HCT116 (cell line): ENCODE results near the gene NAALADL2. TPM values are rescaled to one million over a fixed set of nuclear protein-coding genes. Genes with fewer than 3 reads are reported as not detected.

Experiments
- ATAC-seq: fragments of 200-7000 bp; cut with Tn5 transposase; 2 replicates; pipeline ENCODE4 v1.9.1; 2020; ENCODE audit warnings: mild to moderate bottlenecking, moderate library complexity
- BruUV-seq: library from RNA; stranded (reverse); fragments of 400-500 nt; replicated peaks from 2 replicates; lab custom pipeline; 2021; lab: Mats Ljungman, UMichigan
- CTCF ChIA-PET: fragments of 300-600 bp; sonication (Branson Sonifier 250); formaldehyde crosslinking; loops from one replicate; lab custom pipeline; 2021; ENCODE audit warnings: antibody characterized with exemption; lab: Charles Lee
- POLR2A ChIA-PET: fragments of 300-600, 350-600 bp; sonication (Branson Sonifier 250); formaldehyde crosslinking; loops from one replicate; lab custom pipeline; 2021; ENCODE audit warnings: antibody characterized with exemption; lab: Charles Lee
- RAD21 ChIA-PET, 2 experiments: fragments of 300-600 bp; sonication (Branson Sonifier 250); formaldehyde crosslinking; loops; one replicate each; lab custom pipeline; 2023; ENCODE audit warnings: low total read pairs in 2 of 2; ENCODE audit not compliant: uncharacterized antibody in 2 of 2, unreplicated experiment in 2 of 2, low non-redundant PET in 1 of 2; lab: Charles Lee
- DNase-seq: peaks from one replicate; pipeline ENCODE4 v3.0.0-alpha.2; 2010; ENCODE audit warnings: low read depth, low spot score
- H2AFZ ChIP-seq: fragments of 200-600 bp; shearing (Covaris generic), sonication (generic); 2 replicates; pipeline ENCODE4 v1.6.1; 2017; ENCODE audit warnings: low read depth, mixed run types, mixed read lengths, antibody characterized with exemption, low read length; ENCODE audit not compliant: poor library complexity, severe bottlenecking
- H3K27ac ChIP-seq: 2 replicates; pipeline ENCODE4 v1.5.1; 2012; ENCODE audit warnings: low read depth, low read length
- H3K27me3 ChIP-seq: fragments of 200-600 bp; sonication (generic); 2 replicates; pipeline ENCODE4 v1.6.1; 2016; ENCODE audit warnings: mixed run types, low read length, mixed read lengths; ENCODE audit not compliant: insufficient read depth
- H3K36me3 ChIP-seq, 2 experiments: fragments of 200-500 bp in 1 of 2; fragments of 200-600 bp in 1 of 2; sonication (Bioruptor generic) in 1 of 2; sonication (generic) in 1 of 2; 2 replicates each; pipeline versions ENCODE4 v1.5.1 to v1.6.1; 2014 to 2016; ENCODE audit warnings: low read length in 2 of 2, inconsistent platforms in 1 of 2, mixed read lengths in 1 of 2, mixed run types in 1 of 2; ENCODE audit not compliant: insufficient read depth in 2 of 2, control insufficient read depth in 1 of 2
- H3K4me1 ChIP-seq, 2 experiments: fragments of 200-600 bp in 1 of 2; sonication (generic) in 1 of 2; 2 replicates each; pipeline versions ENCODE4 v1.5.1 to v1.6.1; 2012 to 2017; ENCODE audit warnings: low read length in 2 of 2, inconsistent platforms in 1 of 2, mild to moderate bottlenecking in 1 of 2, mixed read lengths in 1 of 2, mixed run types in 1 of 2, moderate library complexity in 1 of 2; ENCODE audit not compliant: insufficient read depth in 2 of 2, control insufficient read depth in 1 of 2
- H3K4me2 ChIP-seq: fragments of 200-600 bp; sonication (generic); 2 replicates; pipeline ENCODE4 v1.6.1; 2017; ENCODE audit warnings: mixed run types, low read length, mixed read lengths
- H3K4me3 ChIP-seq, 2 experiments: fragments of 200-600 bp in 1 of 2; sonication (generic) in 1 of 2; replicated peaks in 1 of 2; 2 replicates each; pipeline ENCODE4 v1.5.1; 2011 to 2016; ENCODE audit warnings: low read length in 2 of 2, control low read depth in 1 of 2, low read depth in 1 of 2, mild to moderate bottlenecking in 1 of 2, mixed read lengths in 1 of 2, mixed run types in 1 of 2
- H3K79me2 ChIP-seq: fragments of 200-600 bp; sonication (generic); 2 replicates; pipeline ENCODE4 v1.6.1; 2017; ENCODE audit warnings: mild to moderate bottlenecking, mixed run types, low read length, moderate library complexity, mixed read lengths; ENCODE audit not compliant: insufficient read depth
- H3K9ac ChIP-seq: fragments of 200-600 bp; sonication (generic); 2 replicates; pipeline ENCODE4 v1.6.1; 2016; ENCODE audit warnings: low read length, mixed read lengths
- H3K9me2 ChIP-seq: fragments of 200-600 bp; sonication (generic), shearing (Covaris generic); 2 replicates; pipeline ENCODE4 v1.6.1; 2017; ENCODE audit warnings: mixed run types, mild to moderate bottlenecking, moderate library complexity; ENCODE audit not compliant: insufficient read depth
- H3K9me3 ChIP-seq, 2 experiments: fragments of 200-500 bp in 1 of 2; fragments of 200-600 bp in 1 of 2; sonication (Bioruptor generic) in 1 of 2; sonication (generic) in 1 of 2; 2 replicates each; pipeline ENCODE4 v1.6.1; 2014 to 2017; ENCODE audit warnings: low read length in 2 of 2, mixed read lengths in 2 of 2, inconsistent platforms in 1 of 2, low read depth in 1 of 2, mild to moderate bottlenecking in 1 of 2, mixed run types in 1 of 2, moderate library complexity in 1 of 2; ENCODE audit not compliant: control insufficient read depth in 1 of 2, insufficient read depth in 1 of 2
- H4K20me1 ChIP-seq: fragments of 200-600 bp; sonication (generic), shearing (Covaris generic); 2 replicates; pipeline ENCODE4 v1.6.1; 2017; ENCODE audit warnings: mixed run types, mild to moderate bottlenecking, moderate library complexity; ENCODE audit not compliant: insufficient read depth
- ATF3 ChIP-seq: IDR thresholded peaks from 2 replicates; pipeline ENCODE4 v1.6.1; 2012
- CEBPB ChIP-seq: IDR thresholded peaks from 2 replicates; pipeline ENCODE4 v1.6.1; 2012; ENCODE audit warnings: low read depth
- CTCF ChIP-seq, 3 experiments: fragments of 200-600 bp in 1 of 3; sonication (generic) in 1 of 3; IDR thresholded peaks in 2 of 3; conservative IDR thresholded peaks in 1 of 3; 2 replicates each; pipeline ENCODE4 v1.5.1; 2012 to 2017; ENCODE audit warnings: low read depth in 2 of 3, low read length in 2 of 3, antibody characterized with exemption in 1 of 3, borderline replicate concordance in 1 of 3, control low read depth in 1 of 3, mild to moderate bottlenecking in 1 of 3, mixed read lengths in 1 of 3, mixed run types in 1 of 3, moderate library complexity in 1 of 3; ENCODE audit not compliant: insufficient read depth in 1 of 3
- EGR1 ChIP-seq: IDR thresholded peaks from 2 replicates; pipeline ENCODE4 v1.6.1; 2012; ENCODE audit warnings: low read depth
- ELF1 ChIP-seq: IDR thresholded peaks from 2 replicates; pipeline ENCODE4 v1.6.1; 2012; ENCODE audit warnings: low read depth, borderline replicate concordance
- EZH2 ChIP-seq: fragments of 200-600 bp; sonication (generic); IDR thresholded peaks from 2 replicates; pipeline ENCODE4 v1.6.1; 2017; ENCODE audit warnings: antibody characterized with exemption, mixed run types
- EZH2phosphoT487 ChIP-seq: fragments of 200-600 bp; IDR thresholded peaks from 2 replicates; pipeline ENCODE4 v1.6.1; 2018; ENCODE audit warnings: antibody characterized with exemption, borderline replicate concordance
- FOSL1 ChIP-seq: IDR thresholded peaks from 2 replicates; pipeline ENCODE4 v1.6.1; 2012; ENCODE audit warnings: low read depth
- JUND ChIP-seq: IDR thresholded peaks from 2 replicates; pipeline ENCODE4 v1.6.1; 2012
- MAX ChIP-seq: IDR thresholded peaks from 2 replicates; pipeline ENCODE4 v1.6.1; 2012
- POLR2A ChIP-seq: IDR thresholded peaks from 2 replicates; pipeline ENCODE4 v1.7.0; 2011; ENCODE audit warnings: borderline replicate concordance; ENCODE audit not compliant: insufficient read depth, insufficient read length; ENCODE audit errors: extremely low read depth
- RAD21 ChIP-seq: IDR thresholded peaks from 2 replicates; pipeline ENCODE4 v1.6.1; 2012; ENCODE audit warnings: low read depth, mild to moderate bottlenecking
- SIN3A ChIP-seq: IDR thresholded peaks from 2 replicates; pipeline ENCODE4 v1.6.1; 2012; ENCODE audit warnings: low read depth
- SP1 ChIP-seq: IDR thresholded peaks from 2 replicates; pipeline ENCODE4 v1.6.1; 2012; ENCODE audit warnings: low read depth
- SRF ChIP-seq: IDR thresholded peaks from 2 replicates; pipeline ENCODE4 v1.6.1; 2012; ENCODE audit warnings: low read depth
- TCF7L2 ChIP-seq: IDR thresholded peaks from 2 replicates; pipeline ENCODE4 v1.7.0; 2011; ENCODE audit warnings: borderline replicate concordance, inconsistent platforms; ENCODE audit not compliant: insufficient read depth, insufficient read length; ENCODE audit errors: extremely low read depth
- YY1 ChIP-seq: IDR thresholded peaks from 2 replicates; pipeline ENCODE4 v1.6.1; 2011; ENCODE audit warnings: low read length, low read depth, moderate library complexity, mild to moderate bottlenecking; ENCODE audit not compliant: insufficient replicate concordance; ENCODE audit errors: extremely low read depth
- ZFX ChIP-seq: fragments of 450-650 bp; IDR thresholded peaks from 2 replicates; pipeline ENCODE4 v1.6.1; 2017
- ZNF274 ChIP-seq: fragments of 200-500 bp; sonication (Bioruptor generic); IDR thresholded peaks from 2 replicates; pipeline ENCODE4 v1.6.1; 2014; ENCODE audit warnings: mild to moderate bottlenecking, low read depth, low read length, inconsistent platforms
- intact Hi-C: fragments of 100-400 bp; cut with micrococcal nuclease; formaldehyde crosslinking; loops from 2 replicates; pipeline ENCODE4 v1.10.0; 2022
- total RNA-seq: library from RNA; stranded (reverse); gene quantifications from one replicate; pipeline ENCODE4 v1.2.1, GENCODE V29; 2021; ENCODE audit not compliant: unreplicated experiment

The NAALADL2 gene
- total RNA-seq, 1 experiment from 2014 or later = 2.9 TPM

DNA sequence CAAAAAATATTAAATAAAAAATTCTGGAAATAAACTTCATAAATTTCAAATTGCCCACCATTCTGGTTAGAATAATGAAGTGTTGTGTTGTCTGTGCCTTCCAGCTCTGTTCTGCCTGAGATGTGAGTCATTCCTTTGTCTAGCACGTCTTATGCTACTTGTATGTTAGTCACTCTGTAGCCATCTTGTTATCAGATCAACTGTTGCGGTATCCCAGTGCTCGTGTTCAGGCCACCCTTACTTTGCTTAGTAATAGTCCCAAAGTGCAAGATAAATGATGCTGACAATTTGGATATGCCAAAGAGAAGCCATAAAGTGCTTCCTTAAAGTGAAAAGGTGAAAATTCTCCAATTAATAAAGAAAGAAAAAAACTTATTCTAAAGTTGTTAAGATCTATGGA lies 527.5 kb downstream of the NAALADL2 start:
- POLR2A ChIA-PET = no interaction called here
- BruUV-seq = no TSS peak
- H3K9me2 ChIP-seq = no peaks in the 10 kb centered on the region
- H2AFZ ChIP-seq = no peak overlapping the region
- no peaks in the 10 kb centered on the region for H3K36me3 ChIP-seq
- no peak for ATAC-seq
- H4K20me1 ChIP-seq = no peaks in the 10 kb centered on the region
- DNase-seq = no peak
- H3K4me1 ChIP-seq = no peaks in the 10 kb centered on the region
- H3K27me3 ChIP-seq = no peaks in the 10 kb centered on the region
- RAD21 ChIA-PET = no interaction called here
- CTCF ChIA-PET = no interaction called here
- no peaks in the 10 kb centered on the region for H3K9me3 ChIP-seq
- no peak overlapping the region for H3K27ac ChIP-seq
- H3K9ac ChIP-seq = no peak overlapping the region
- TF ChIP-seq TCF7L2 (no peak), POLR2A (no peak), ZFX (no peak), CTCF (IDR thresholded peaks at IDR 0.05 in 2 of 3, conservative IDR thresholded peaks at IDR 0.05 in 1 of 3; ENCODE audit: borderline replicate concordance in 1 of 3, insufficient read depth in 1 of 3, low read depth in 2 of 3, low read length in 2 of 3) (no peak), YY1 (no peak), MAX (no peak), SIN3A (no peak), JUND (no peak), ZNF274 (no peak), EZH2 (no peak), RAD21 (no peak), ELF1 (no peak), EGR1 (no peak), CEBPB (no peak), SRF (no peak), EZH2phosphoT487 (no peak), SP1 (no peak), ATF3 (no peak), FOSL1 (no peak)
- intact Hi-C loops = no loop called here
- H3K4me2 ChIP-seq = no peak overlapping the region
- no peaks in the 10 kb centered on the region for H3K79me2 ChIP-seq
- H3K4me3 ChIP-seq = no peak overlapping the region
